HG03135 (cell line): ENCODE results near the gene POC1A.
A peak's percentile ranks its signal among the peaks of the same experiment; 100 is the strongest.

Experiments
- ATAC-seq: cut with Tn5 transposase; IDR thresholded peaks from one replicate; pipeline ENCODE4 v1.9.1; 2021; ENCODE audit warnings: mild to moderate bottlenecking, moderate library complexity; ENCODE audit not compliant: unreplicated experiment

POC1A gene

GRCh38 chr3:52070724-52071621 lies 83.2 kb downstream of the POC1A start:
- ATAC-seq: no peak

- ATAC-seq: no peak
Observed at GRCh38 chr3:52069855-52070254, 84.4 kb downstream of the POC1A start.

- no peak for ATAC-seq
Observed at GRCh38 chr3:52069135-52069534, 85.1 kb downstream of the POC1A start.

GRCh38 chr3:52068730-52069129 lies 85.5 kb downstream of the POC1A start:
- no peak for ATAC-seq

GRCh38 chr3:52068055-52068571 lies 86.1 kb downstream of the POC1A start:
- no peak for ATAC-seq

- ATAC-seq: no peak
Observed at GRCh38 chr3:52067526-52067925, 86.7 kb downstream of the POC1A start.

DNA sequence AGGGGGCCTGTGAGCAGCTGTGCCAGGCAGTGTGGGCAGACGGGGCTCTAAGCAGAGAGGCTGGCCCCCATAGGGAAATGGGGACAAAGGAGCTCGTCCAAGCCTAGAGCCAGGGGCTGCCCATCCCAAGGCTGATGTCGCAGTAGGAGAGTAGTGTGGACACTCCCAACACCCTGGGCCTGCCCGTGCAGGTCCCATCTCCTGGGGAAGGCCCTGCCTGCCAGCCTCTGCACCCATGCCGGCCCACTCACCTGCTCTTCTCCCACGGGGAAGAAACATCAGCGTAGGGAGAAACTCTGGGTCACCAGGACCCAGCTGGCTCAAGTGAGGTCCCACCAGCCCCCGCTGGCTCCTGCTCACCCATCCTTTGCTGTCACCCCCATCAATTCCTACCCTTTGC lies 87.2 kb downstream of the POC1A start:
- no peak for ATAC-seq

GRCh38 chr3:52065264-52065756 lies 88.9 kb downstream of the POC1A start:
- no peak for ATAC-seq

DNA sequence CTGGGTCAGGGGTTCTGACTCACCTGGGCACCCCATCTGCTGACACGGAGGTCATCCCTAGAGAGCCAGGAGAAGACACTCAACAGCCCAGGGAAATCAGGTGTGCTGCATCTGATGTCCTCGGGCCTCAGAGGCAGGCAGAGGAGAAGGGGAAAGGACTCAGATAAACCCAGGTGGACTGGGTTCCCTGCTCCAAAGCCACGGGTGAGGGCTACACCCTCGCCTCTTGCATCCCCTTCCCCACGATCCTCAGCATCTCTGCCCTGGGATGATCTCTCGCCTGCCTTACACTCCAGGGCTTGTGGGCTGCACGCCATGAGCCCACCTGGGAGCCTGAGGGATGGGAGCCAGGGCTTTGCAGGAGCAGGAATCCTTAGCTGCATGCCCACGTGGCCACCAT lies 89.7 kb downstream of the POC1A start:
- ATAC-seq: no peak

- no peak for ATAC-seq
Observed at GRCh38 chr3:52063026-52063723, 91.0 kb downstream of the POC1A start.

GRCh38 chr3:52062505-52062904 lies 91.7 kb downstream of the POC1A start:
- ATAC-seq: no peak

DNA sequence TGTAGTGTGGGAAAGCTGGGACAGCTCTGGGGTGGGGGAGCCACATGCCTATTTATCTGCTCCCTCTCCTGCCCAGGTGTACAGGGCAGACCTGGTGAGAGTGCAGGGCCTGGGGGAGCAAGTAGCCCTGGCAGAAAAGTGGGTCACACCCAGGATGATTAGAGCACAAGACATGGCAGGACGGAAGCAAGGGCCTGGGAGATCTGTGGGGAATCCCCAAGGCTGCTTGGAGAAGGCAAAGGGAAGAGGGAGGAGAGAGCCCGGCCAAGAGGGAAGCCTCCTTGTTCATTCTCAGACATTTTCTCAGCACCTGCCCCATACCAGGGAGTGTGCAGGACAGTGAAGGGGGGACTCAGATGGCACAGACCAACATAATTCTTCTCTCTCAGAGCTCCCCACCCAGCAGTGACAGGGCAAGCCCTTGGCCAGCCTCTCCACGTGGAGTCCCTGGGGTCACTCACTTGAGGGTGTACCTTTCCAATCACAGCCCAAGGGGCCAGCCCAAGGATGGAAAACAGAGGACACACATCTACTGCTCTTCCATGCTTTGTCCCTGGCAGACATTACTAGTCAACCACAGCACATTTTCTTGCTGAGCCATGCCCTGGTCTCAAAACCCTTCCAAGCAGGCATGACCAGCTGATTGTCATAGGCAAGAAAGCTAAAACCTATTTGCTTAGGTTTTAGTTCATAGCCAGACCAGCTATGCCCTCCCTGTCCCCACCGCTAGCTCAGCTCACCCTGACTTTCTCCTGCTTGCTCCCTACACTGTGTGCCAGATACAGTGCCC lies 92.9 kb downstream of the POC1A start:
- no peak for ATAC-seq

DNA sequence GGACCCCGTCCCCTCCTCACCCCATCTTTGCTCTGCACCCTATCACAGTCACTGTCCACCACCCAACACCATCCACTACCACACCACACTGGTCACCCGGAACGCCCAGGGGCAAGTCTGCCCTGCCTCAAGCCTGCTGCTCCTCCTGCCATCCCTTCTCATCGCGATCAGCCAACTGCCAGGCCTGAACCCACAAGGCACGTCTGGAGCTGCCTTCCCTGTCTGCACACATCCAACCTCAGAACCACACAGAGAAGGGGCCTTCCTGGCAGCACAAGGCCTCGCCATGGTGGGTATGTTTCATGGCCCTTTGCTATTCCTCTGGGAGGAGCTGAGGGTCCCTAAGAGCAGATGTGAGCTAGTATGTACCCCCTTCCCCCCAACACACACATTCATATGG lies 94.4 kb downstream of the POC1A start:
- ATAC-seq: no peak

GRCh38 chr3:52057812-52058495 lies 96.3 kb downstream of the POC1A start:
- no peak for ATAC-seq

- ATAC-seq: peak; percentile 74
Observed at GRCh38 chr3:52056968-52057811, 97.0 kb downstream of the POC1A start.

DNA sequence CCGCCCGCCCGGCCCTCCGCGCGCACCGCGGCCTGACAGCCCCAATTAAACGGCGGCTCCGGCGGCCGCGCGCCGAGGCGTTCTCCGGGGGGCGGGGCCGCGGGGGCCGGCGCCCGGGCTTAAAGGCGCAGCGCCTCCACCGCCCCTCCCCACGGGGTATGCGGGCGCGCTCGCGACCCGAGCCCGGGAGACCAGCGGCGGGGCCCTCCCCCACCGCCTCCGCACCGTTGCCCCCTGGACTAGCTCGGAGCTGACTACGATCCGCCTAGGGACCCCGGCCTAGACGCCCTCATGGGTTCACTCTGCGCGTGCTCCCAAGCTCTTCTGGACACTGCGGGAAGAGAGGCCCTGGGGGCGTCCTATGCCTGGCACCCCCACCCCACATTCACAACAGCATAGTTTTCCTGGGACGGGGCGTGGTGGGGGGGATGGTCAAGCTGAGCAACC lies 97.7 kb downstream of the POC1A start, which contains the start of gene DUSP7:
Gene DUSP7, minus strand, starts transcription at position 51 of the 447 bp plus-strand sequence. CDS start 205 bp downstream, outside the sequence.
- peak; percentile 38 for ATAC-seq

DNA sequence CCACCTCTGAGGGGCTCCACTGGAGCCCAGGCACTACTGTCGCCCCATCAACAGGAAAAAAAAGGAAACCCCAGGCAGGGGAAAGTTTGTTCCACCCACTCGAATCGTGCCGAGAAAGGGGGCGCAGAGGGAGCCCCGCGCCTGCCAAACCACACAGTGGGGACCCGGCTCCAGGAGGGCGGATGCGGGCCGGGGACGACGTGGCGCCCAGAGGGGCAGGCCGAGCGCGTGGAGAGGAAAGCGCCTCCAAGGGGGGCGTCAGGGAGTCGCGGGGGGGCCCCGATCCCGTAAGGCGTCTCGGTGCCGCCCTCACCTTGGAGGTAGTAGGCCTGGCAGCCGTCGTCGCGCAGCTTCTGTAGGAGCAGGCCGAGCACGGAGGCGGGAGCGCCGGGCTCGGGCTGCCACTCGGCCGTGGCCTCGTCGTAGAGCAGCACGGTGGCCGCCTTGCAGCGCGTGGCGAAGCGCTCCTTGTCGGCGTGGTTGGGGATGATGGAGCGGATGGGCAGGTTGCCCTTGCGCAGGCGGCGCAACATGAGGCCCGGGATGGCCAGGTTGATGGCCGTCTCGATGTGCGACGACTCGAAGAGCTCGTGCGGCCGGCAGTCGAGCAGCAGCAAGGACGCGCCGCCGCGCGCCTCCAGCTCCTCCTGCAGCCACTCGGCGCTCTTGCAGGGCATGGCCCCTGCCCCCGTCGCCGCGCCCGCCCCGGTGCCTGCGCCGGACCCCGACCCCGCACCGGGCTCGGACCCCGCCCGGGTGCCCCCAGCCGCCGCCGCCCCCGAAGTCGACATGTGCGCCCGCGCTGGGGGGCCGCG lies 98.5 kb downstream of the POC1A start:
- peak; percentile 22 for ATAC-seq
